Mesothelial cell of epicardium (in vitro differentiated cells): ENCODE measurements around the gene PARP12. TPM values are rescaled to one million over a fixed set of nuclear protein-coding genes. Genes with fewer than 3 reads are reported as not detected.

Experiments used
- DNase-seq, 2 experiments: peaks; one replicate each; pipeline ENCODE4 v3.0.0; 2021; ENCODE audit warnings: low spot score in 2 of 2; ENCODE audit not compliant: unreplicated experiment in 2 of 2
- H3K27ac Mint-ChIP-seq: 2 replicates; pipeline ENCODE4 v1.8.0; 2021; ENCODE audit warnings: mixed read lengths
- H3K27me3 Mint-ChIP-seq: 2 replicates; pipeline ENCODE4 v1.8.0; 2021; ENCODE audit warnings: low read depth, mixed read lengths
- H3K36me3 Mint-ChIP-seq: 2 replicates; pipeline ENCODE4 v1.8.0; 2021; ENCODE audit warnings: mixed read lengths
- H3K4me1 Mint-ChIP-seq: 2 replicates; pipeline ENCODE4 v1.8.0; 2021; ENCODE audit warnings: mixed read lengths
- H3K4me3 Mint-ChIP-seq: 2 replicates; pipeline ENCODE4 v1.8.0; 2021; ENCODE audit warnings: mild to moderate bottlenecking, moderate library complexity, mixed read lengths
- H3K9me3 Mint-ChIP-seq: 2 replicates; pipeline ENCODE4 v1.8.0; 2021; ENCODE audit warnings: mixed read lengths
- CTCF ChIP-seq: fragments of 200-600 bp; sonication (generic); IDR thresholded peaks from one replicate; pipeline ENCODE4 v1.5.0; 2021; ENCODE audit warnings: antibody characterized with exemption; ENCODE audit not compliant: unreplicated experiment
- total RNA-seq: library from RNA; stranded (reverse); gene quantifications from 3 replicates; pipeline ENCODE4 v1.2.1, GENCODE V29; 2021

Gene PARP12
- total RNA-seq, 1 donor from 2014 or later: 27.1 TPM

- Mint-ChIP-seq H3K9me3 (no peaks in the 10 kb centered on the region), H3K36me3 (peaks cover 9% of the 10 kb centered on the region), H3K4me3 (no peak overlapping the region), H3K27ac (no peak overlapping the region), H3K4me1 (no peaks in the 10 kb centered on the region), H3K27me3 (peaks cover 3% of the 10 kb centered on the region)
- no peak for DNase-seq
- TF ChIP-seq CTCF: no peak
Measured at GRCh38 chr7:140022582-140023211, 40.1 kb downstream of the PARP12 start.

- no peak for DNase-seq
- Mint-ChIP-seq H3K36me3 (peaks cover 9% of the 10 kb centered on the region), H3K9me3 (no peaks in the 10 kb centered on the region), H3K4me3 (no peak overlapping the region), H3K4me1 (no peaks in the 10 kb centered on the region), H3K27me3 (peaks cover 3% of the 10 kb centered on the region), H3K27ac (no peak overlapping the region)
- no peak for TF ChIP-seq CTCF
Measured at GRCh38 chr7:140021603-140022002, 41.1 kb downstream of the PARP12 start.

- Mint-ChIP-seq H3K27ac (no peak overlapping the region), H3K4me3 (no peak overlapping the region), H3K27me3 (peaks cover 6% of the 10 kb centered on the region), H3K4me1 (no peaks in the 10 kb centered on the region), H3K9me3 (no peaks in the 10 kb centered on the region), H3K36me3 (peaks cover 9% of the 10 kb centered on the region)
- TF ChIP-seq CTCF: no peak
- no peak for DNase-seq
Measured at GRCh38 chr7:140019606-140020005, 43.1 kb downstream of the PARP12 start.

GRCh38 chr7:140019172-140019571, 43.6 kb downstream of the PARP12 start:
- Mint-ChIP-seq H3K36me3 (peaks cover 7% of the 10 kb centered on the region), H3K4me1 (no peaks in the 10 kb centered on the region), H3K27ac (no peak overlapping the region), H3K27me3 (peaks cover 8% of the 10 kb centered on the region), H3K4me3 (no peak overlapping the region), H3K9me3 (no peaks in the 10 kb centered on the region)
- TF ChIP-seq CTCF: no peak
- DNase-seq: no peak

- Mint-ChIP-seq H3K4me1 (no peaks in the 10 kb centered on the region), H3K27ac (no peak overlapping the region), H3K9me3 (no peaks in the 10 kb centered on the region), H3K27me3 (peaks cover 15% of the 10 kb centered on the region), H3K36me3 (no peaks in the 10 kb centered on the region), H3K4me3 (no peak overlapping the region)
- DNase-seq: no peak
- TF ChIP-seq CTCF: no peak
Measured at GRCh38 chr7:140018125-140019043, 44.4 kb downstream of the PARP12 start.
